HEK293 (cell line): ENCODE measurements around the gene C20orf204.

Source experiments
- CTCF ChIA-PET: fragments of 350-600 bp; formaldehyde crosslinking; extraction: SDS; loops from one replicate; lab custom pipeline; 2021; ENCODE audit warnings: antibody characterized with exemption; lab: Yijun Ruan, JAX
- POLR2A ChIA-PET: fragments of 300-600 bp; formaldehyde crosslinking; extraction: SDS; loops from one replicate; lab custom pipeline; 2020; ENCODE audit warnings: antibody characterized with exemption, inconsistent platforms; lab: Yijun Ruan, JAX
- H3K27ac ChIP-seq: fragments of 200-500 bp; sonication (Bioruptor generic); 2 replicates; pipeline ENCODE4 v1.5.1; 2014; ENCODE audit warnings: low read depth, low read length, control low read depth, inconsistent platforms; ENCODE audit errors: extremely low read depth
- H3K36me3 ChIP-seq, 2 experiments: fragments of 200-500 bp in 1 of 2; sonication (Bioruptor generic) in 1 of 2; 1 replicate in 1 of 2; 2 replicates in 1 of 2; pipeline ENCODE4 v1.5.1; 2014 to 2017; ENCODE audit warnings: inconsistent platforms in 2 of 2, low read length in 2 of 2; ENCODE audit not compliant: control insufficient read depth in 2 of 2, insufficient read depth in 1 of 2
- H3K4me1 ChIP-seq: fragments of 200-500 bp; sonication (Bioruptor generic); 2 replicates; pipeline ENCODE4 v1.5.1; 2014; ENCODE audit warnings: mild to moderate bottlenecking, low read length, inconsistent platforms; ENCODE audit not compliant: control insufficient read depth, insufficient read depth
- H3K4me3 ChIP-seq: 2 replicates; pipeline ENCODE4 v1.5.1; 2011; ENCODE audit warnings: low read depth, mild to moderate bottlenecking, control low read depth, low read length, moderate library complexity
- H3K9me3 ChIP-seq: fragments of 200-500 bp; sonication (Bioruptor generic); 2 replicates; pipeline ENCODE4 v1.5.1; 2014; ENCODE audit warnings: low read depth, low read length, inconsistent platforms; ENCODE audit not compliant: control insufficient read depth, insufficient read depth
- GFI1B ChIP-seq: fragments of 450-650 bp; formaldehyde crosslinking; IDR thresholded peaks from 2 replicates; pipeline ENCODE4 v1.5.1; 2016; ENCODE audit warnings: missing biosample characterization, missing genetic modification characterization
- GLIS1 ChIP-seq: fragments of 450-650 bp; formaldehyde crosslinking; IDR thresholded peaks from 2 replicates; pipeline ENCODE4 v1.5.1; 2016; ENCODE audit warnings: missing biosample characterization, missing genetic modification characterization
- MEIS1 ChIP-seq: sonication (generic); formaldehyde crosslinking; IDR thresholded peaks from 2 replicates; pipeline ENCODE4 v1.8.1; 2022; ENCODE audit warnings: missing genetic modification reagents, mild to moderate bottlenecking, borderline replicate concordance
- SCRT1 ChIP-seq: fragments of 450-650 bp; formaldehyde crosslinking; IDR thresholded peaks from 2 replicates; pipeline ENCODE4 v1.5.1; 2016; ENCODE audit warnings: missing biosample characterization, missing genetic modification characterization, borderline replicate concordance
- SCRT2 ChIP-seq: fragments of 450-650 bp; formaldehyde crosslinking; IDR thresholded peaks from 2 replicates; pipeline ENCODE4 v1.5.1; 2016; ENCODE audit warnings: missing biosample characterization, missing genetic modification characterization
- ZEB2 ChIP-seq: fragments of 450-650 bp; formaldehyde crosslinking; IDR thresholded peaks from 2 replicates; pipeline ENCODE4 v1.5.1; 2016; ENCODE audit warnings: missing biosample characterization, missing genetic modification characterization
- ZNF132 ChIP-seq: fragments of 450-650 bp; formaldehyde crosslinking; IDR thresholded peaks from 2 replicates; pipeline ENCODE4 v1.5.1; 2017; ENCODE audit warnings: missing biosample characterization, missing genetic modification characterization, borderline replicate concordance
- ZNF140 ChIP-seq: fragments of 450-650 bp; formaldehyde crosslinking; IDR thresholded peaks from 2 replicates; pipeline ENCODE4 v1.5.1; 2016; ENCODE audit warnings: missing biosample characterization, missing genetic modification characterization
- ZNF19 ChIP-seq: fragments of 450-650 bp; formaldehyde crosslinking; IDR thresholded peaks from 2 replicates; pipeline ENCODE4; 2016; ENCODE audit warnings: missing biosample characterization, missing genetic modification characterization, low read depth
- ZNF354C ChIP-seq: fragments of 450-650 bp; formaldehyde crosslinking; IDR thresholded peaks from 2 replicates; pipeline ENCODE4 v1.5.1; 2016; ENCODE audit warnings: missing biosample characterization, missing genetic modification characterization, low read depth, borderline replicate concordance
- ZNF558 ChIP-seq: fragments of 450-650 bp; formaldehyde crosslinking; IDR thresholded peaks from 2 replicates; pipeline ENCODE4 v1.5.1; 2016; ENCODE audit warnings: missing biosample characterization, missing genetic modification characterization
- ZNF843 ChIP-seq: fragments of 450-650 bp; formaldehyde crosslinking; IDR thresholded peaks from 2 replicates; pipeline ENCODE4 v1.5.1; 2016; ENCODE audit warnings: missing biosample characterization, missing genetic modification characterization
- TF ChIP-seq, protein P1 (sequence below): fragments of 450-650 bp; formaldehyde crosslinking; IDR thresholded peaks from 2 replicates; pipeline ENCODE4 v1.5.1; 2017; ENCODE audit warnings: missing biosample characterization, missing genetic modification characterization
- TF ChIP-seq, protein P2 (sequence below): fragments of 450-650 bp; formaldehyde crosslinking; IDR thresholded peaks from 2 replicates; pipeline ENCODE4 v1.5.1; 2016; ENCODE audit warnings: missing biosample characterization, missing genetic modification characterization
- TF ChIP-seq, protein P3 (sequence below): fragments of 450-650 bp; formaldehyde crosslinking; IDR thresholded peaks from 2 replicates; pipeline ENCODE4 v1.5.1; 2016; ENCODE audit warnings: missing biosample characterization, missing genetic modification characterization

C20orf204 gene

DNA sequence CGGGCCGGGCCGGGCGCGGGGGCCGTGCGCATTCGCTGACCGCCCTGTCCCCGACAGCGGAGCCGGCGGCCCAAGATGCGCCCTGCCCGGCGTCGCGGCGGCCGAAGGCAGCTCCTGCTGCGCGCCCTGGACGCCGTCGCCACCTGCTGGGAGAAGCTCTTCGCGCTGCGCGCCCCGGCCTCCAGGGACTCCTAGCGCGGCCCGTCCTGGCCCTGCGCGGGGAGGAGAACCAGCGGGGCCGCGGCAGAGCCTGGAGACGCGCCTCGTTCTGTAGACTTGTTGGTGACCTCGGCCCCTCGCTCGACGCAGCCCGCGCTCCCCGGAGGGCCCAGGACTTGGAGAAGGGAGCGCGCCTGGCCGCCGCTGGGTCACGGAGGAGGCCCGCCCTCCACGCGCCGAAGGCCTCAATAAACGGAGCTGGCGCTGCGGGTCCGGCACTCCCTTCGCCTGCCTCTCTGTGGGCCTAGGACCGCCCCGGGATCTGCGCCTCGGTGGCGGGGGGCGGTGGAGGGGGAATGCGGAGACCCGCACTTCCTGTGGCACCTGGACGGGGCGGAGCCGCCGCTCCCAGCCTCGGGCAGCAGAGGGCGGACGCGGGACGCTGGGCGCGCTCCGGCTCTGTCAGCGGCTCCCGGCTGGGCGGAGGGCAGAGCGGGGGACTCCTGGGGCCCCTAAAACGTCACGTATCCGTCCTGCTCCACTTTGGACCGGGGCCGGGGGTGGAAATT, 2.7 kb downstream of the C20orf204 start (continued):
- TF ChIP-seq ZNF132 (no peak), ZNF558 (tag by site-specific recombination) (no peak), GFI1B (no peak), ZNF140 (tag by site-specific recombination) (no peak)
- TF ChIP-seq, protein P1, sequence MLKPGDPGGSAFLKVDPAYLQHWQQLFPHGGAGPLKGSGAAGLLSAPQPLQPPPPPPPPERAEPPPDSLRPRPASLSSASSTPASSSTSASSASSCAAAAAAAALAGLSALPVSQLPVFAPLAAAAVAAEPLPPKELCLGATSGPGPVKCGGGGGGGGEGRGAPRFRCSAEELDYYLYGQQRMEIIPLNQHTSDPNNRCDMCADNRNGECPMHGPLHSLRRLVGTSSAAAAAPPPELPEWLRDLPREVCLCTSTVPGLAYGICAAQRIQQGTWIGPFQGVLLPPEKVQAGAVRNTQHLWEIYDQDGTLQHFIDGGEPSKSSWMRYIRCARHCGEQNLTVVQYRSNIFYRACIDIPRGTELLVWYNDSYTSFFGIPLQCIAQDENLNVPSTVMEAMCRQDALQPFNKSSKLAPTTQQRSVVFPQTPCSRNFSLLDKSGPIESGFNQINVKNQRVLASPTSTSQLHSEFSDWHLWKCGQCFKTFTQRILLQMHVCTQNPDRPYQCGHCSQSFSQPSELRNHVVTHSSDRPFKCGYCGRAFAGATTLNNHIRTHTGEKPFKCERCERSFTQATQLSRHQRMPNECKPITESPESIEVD, result no peak

DNA sequence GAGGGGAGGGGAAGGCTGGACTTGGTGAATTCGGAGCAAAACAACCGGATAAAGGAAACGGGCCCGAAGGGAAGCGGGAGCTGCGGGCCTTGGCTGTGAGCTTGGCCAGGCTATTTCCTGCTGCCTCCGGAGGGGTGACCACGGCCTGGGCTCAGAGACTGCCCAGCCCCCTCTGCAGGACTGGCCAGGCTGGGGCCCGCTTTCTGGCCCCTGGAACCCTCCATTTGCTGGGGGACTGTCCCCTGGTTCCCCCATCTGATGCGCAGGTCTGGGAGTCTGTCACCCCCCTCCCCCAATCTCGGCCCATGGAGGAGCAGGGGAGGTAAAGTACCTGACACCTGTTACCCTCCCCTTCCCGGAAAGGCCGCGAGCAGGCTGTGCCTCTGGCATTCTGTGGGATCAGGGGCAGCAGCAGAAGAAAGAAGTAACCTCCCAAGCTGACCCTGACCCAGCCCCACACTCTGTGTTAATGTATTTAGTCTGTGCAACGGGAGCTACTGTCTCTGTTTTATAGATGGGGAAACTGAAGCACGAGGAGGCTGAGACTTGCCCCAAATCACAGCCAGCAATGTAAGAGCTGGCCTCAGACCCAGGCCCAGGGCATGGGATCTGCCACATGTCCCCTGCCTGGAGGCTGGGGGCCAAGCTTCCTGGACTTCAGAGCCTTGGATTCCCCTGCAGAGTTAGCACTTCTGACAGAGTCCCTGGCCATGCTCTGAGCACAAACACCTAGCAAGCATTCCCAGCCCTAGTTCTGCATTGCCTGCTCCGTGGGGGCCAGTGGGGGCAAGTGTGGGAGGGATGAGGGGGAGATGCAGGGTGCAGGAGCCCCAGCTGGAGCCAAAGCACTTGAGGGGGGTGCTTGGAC, 3.5 kb downstream of the C20orf204 start:
- H3K4me1 ChIP-seq, result peaks cover 7% of the 10 kb centered on the region; the same call in 1 of the 2 replicates

More for the DNA sequence above, 3.5 kb downstream of the C20orf204 start:
- Histone ChIP-seq H3K4me3 (peak overlapping the region; percentile 46; the same call in 1 of the 2 replicates), H3K9me3 (no peaks in the 10 kb centered on the region), H3K36me3 (peaks cover 0 to 6% of the 10 kb centered on the region in 2 experiments; a peak in 1 of 3 replicates), H3K27ac (no peak overlapping the region)
- POLR2A ChIA-PET, result interaction anchor here (0.5 to 2.9 kb wide), 11 partner anchors 9 to 83 kb away, joined by 3 to 11 read pairs (median 4); partner anchors contain the start of genes PRPF6, TCEA2 and UCKL1
- CTCF ChIA-PET, result interaction anchor here (0.6 to 4.4 kb wide), 23 partner anchors 9 to 168 kb away, joined by 3 to 39 read pairs (median 5); partner anchors contain the start of genes PRPF6, SAMD10, SOX18 and TCEA2
- TF ChIP-seq ZNF19 (tag by site-specific recombination) (no peak), GLIS1 (tag by site-specific recombination) (peak; percentile 85), ZEB2 (tag by site-specific recombination) (0 out of 2 replicates have a peak, but pooled peaks have one; percentile 7), MEIS1 (no peak), SCRT1 (tag by site-specific recombination) (peak; percentile 77), ZNF843 (tag by site-specific recombination) (no peak), ZNF354C (tag by site-specific recombination) (no peak), SCRT2 (tag by site-specific recombination) (peak; percentile 93)
- TF ChIP-seq, protein P2, sequence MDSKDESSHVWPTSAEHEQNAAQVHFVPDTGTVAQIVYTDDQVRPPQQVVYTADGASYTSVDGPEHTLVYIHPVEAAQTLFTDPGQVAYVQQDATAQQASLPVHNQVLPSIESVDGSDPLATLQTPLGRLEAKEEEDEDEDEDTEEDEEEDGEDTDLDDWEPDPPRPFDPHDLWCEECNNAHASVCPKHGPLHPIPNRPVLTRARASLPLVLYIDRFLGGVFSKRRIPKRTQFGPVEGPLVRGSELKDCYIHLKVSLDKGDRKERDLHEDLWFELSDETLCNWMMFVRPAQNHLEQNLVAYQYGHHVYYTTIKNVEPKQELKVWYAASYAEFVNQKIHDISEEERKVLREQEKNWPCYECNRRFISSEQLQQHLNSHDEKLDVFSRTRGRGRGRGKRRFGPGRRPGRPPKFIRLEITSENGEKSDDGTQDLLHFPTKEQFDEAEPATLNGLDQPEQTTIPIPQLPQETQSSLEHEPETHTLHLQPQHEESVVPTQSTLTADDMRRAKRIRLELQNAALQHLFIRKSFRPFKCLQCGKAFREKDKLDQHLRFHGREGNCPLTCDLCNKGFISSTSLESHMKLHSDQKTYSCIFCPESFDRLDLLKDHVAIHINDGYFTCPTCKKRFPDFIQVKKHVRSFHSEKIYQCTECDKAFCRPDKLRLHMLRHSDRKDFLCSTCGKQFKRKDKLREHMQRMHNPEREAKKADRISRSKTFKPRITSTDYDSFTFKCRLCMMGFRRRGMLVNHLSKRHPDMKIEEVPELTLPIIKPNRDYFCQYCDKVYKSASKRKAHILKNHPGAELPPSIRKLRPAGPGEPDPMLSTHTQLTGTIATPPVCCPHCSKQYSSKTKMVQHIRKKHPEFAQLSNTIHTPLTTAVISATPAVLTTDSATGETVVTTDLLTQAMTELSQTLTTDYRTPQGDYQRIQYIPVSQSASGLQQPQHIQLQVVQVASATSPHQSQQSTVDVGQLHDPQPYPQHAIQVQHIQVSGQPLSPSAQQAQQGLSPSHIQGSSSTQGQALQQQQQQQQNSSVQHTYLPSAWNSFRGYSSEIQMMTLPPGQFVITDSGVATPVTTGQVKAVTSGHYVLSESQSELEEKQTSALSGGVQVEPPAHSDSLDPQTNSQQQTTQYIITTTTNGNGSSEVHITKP (tag by site-specific recombination), result peak; percentile 57
- TF ChIP-seq, protein P3, sequence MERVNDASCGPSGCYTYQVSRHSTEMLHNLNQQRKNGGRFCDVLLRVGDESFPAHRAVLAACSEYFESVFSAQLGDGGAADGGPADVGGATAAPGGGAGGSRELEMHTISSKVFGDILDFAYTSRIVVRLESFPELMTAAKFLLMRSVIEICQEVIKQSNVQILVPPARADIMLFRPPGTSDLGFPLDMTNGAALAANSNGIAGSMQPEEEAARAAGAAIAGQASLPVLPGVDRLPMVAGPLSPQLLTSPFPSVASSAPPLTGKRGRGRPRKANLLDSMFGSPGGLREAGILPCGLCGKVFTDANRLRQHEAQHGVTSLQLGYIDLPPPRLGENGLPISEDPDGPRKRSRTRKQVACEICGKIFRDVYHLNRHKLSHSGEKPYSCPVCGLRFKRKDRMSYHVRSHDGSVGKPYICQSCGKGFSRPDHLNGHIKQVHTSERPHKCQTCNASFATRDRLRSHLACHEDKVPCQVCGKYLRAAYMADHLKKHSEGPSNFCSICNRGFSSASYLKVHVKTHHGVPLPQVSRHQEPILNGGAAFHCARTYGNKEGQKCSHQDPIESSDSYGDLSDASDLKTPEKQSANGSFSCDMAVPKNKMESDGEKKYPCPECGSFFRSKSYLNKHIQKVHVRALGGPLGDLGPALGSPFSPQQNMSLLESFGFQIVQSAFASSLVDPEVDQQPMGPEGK, result 0 out of 2 replicates have a peak, but pooled peaks have one; percentile 24
